Mesodermal cell (in vitro differentiated cells): Measurements from ENCODE around the gene ITPKB.
A peak's percentile ranks its signal among the peaks of the same experiment; 100 is the strongest.

ENCODE experiments used
- H3K27ac ChIP-seq: 2 replicates; pipeline ENCODE4 v1.7.0; 2013; ENCODE audit warnings: mild to moderate bottlenecking, low read depth, low read length, moderate library complexity; ENCODE audit not compliant: severe bottlenecking
- H3K36me3 ChIP-seq: 2 replicates; pipeline ENCODE4 v1.7.1; 2013; ENCODE audit warnings: mild to moderate bottlenecking, low read length, moderate library complexity; ENCODE audit not compliant: control insufficient read depth, insufficient read depth
- H3K4me1 ChIP-seq: one replicate; pipeline ENCODE4 v1.7.1; 2013; ENCODE audit warnings: mild to moderate bottlenecking, low read length; ENCODE audit not compliant: insufficient read depth, control insufficient read depth, poor library complexity, severe bottlenecking
- H3K4me3 ChIP-seq: 2 replicates; pipeline ENCODE4 v1.7.0; 2013; ENCODE audit warnings: low read length, control low read depth, mild to moderate bottlenecking; ENCODE audit not compliant: insufficient read depth, poor library complexity, severe bottlenecking; ENCODE audit errors: extremely low read depth
- H3K9me3 ChIP-seq: 2 replicates; pipeline ENCODE4 v1.7.1; 2013; ENCODE audit warnings: mild to moderate bottlenecking, low read length, moderate library complexity; ENCODE audit not compliant: control insufficient read depth
- WGBS, 2 experiments: methylation state at CpG; one replicate each; pipeline ENCODE4 v1.1.5; 2013; ENCODE audit warnings: missing lambda C conversion rate in 2 of 2; ENCODE audit not compliant: insufficient coverage in 2 of 2; 5-methylcytosine and 5-hydroxymethylcytosine counted together

Gene ITPKB

GRCh38 chr1:226737819-226738420, 1.2 kb downstream of the ITPKB start:
- Histone ChIP-seq H3K4me1 (peaks cover 21% of the 10 kb centered on the region), H3K36me3 (peaks cover 22% of the 10 kb centered on the region), H3K27ac (no peak overlapping the region), H3K4me3 (peak overlapping the region; percentile 73), H3K9me3 (no peaks in the 10 kb centered on the region)
- WGBS, 2 experiments = 0 to 1% methylated on average over 41 of the region's 49 CpGs

DNA sequence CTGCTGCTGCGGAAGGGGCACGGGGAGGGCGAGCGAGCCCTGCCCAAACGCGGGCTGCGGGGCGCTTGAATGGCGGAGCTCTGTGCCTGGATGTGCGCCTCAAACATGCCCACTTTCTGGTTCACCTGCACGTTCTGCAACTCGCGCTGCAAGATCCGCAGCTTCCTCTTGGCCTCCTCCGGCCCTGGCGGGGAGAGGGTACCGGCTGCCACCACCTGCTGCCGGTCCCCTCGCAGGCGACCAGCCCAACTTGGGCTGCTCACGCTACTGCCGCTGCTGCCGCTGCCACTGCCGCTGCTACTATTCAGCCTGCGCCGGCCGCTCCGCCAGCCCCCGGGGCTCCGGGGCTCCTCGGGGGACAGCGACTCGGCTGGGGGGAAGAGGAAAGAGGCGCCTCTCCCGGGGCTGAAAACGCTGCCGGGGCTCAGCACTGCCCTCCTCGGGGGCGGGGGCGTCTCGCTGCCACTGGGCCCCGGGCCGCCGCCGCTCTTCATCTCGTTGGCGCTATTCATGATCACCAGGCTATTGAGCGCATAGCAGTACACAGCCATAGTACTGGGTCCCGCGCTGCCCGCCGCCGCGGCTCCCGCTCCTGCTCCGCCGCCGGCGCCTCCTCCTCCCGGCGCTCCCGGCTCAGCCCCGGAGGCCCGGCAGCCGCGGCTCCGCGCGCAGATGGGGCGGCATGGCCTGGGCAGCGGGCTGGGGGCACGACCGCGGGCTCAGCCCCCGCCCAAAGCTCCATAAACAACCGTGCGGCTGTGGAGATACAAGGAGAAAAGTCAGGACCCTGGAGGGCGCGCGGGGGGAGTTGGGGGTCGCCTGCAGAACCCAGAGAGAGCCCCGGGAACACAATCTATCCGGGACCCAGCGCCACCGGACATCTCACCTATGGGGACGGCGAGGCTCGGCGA, 1.9 kb downstream of the ITPKB start:
- H3K27ac ChIP-seq = no peak overlapping the region
- peaks cover 21% of the 10 kb centered on the region for H3K4me1 ChIP-seq
- 9 to 12% methylated on average over 53 to 75 of the region's 89 CpGs for WGBS, 2 experiments
- H3K9me3 ChIP-seq = no peaks in the 10 kb centered on the region
- peak overlapping the region; percentile 73 for H3K4me3 ChIP-seq
- peaks cover 22% of the 10 kb centered on the region for H3K36me3 ChIP-seq

- Histone ChIP-seq H3K27ac (no peak overlapping the region), H3K36me3 (peaks cover 22% of the 10 kb centered on the region), H3K4me3 (peak overlapping the region; percentile 73), H3K9me3 (no peaks in the 10 kb centered on the region), H3K4me1 (peaks cover 21% of the 10 kb centered on the region)
- 71 to 73% methylated on average over 35 to 37 of the region's 39 CpGs for WGBS, 2 experiments
Observed at GRCh38 chr1:226736001-226736907, 2.8 kb downstream of the ITPKB start.

DNA sequence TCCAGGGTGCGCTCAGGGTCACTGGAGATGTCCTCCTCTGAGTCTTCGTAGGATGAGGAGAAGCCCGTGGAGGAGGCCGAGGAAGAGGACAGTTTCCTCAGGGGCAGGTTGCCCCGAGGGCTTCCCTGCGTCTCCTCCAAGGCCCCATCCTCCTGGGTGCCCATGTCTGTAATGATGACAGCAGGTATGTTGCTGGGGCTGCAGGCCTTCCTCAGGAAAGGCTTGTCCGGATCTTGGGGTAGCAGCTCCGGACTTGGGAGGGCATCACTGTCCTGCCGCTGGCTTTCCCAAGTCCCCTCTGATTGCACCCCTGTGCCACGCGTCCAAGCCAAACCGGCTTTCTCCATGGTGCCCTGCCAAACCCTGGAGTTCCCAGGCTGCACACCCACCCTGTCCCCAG, 3.5 kb downstream of the ITPKB start:
- Histone ChIP-seq H3K36me3 (peaks cover 22% of the 10 kb centered on the region), H3K27ac (no peak overlapping the region), H3K4me1 (peaks cover 21% of the 10 kb centered on the region), H3K4me3 (no peak overlapping the region), H3K9me3 (no peaks in the 10 kb centered on the region)
- WGBS, 2 experiments = 77 to 97% methylated on average over 7 to 10 of the region's 12 CpGs

GRCh38 chr1:226734611-226735153, 4.4 kb downstream of the ITPKB start:
- Histone ChIP-seq H3K4me1 (peaks cover 21% of the 10 kb centered on the region), H3K27ac (no peak overlapping the region), H3K36me3 (peaks cover 26% of the 10 kb centered on the region), H3K4me3 (no peak overlapping the region), H3K9me3 (no peaks in the 10 kb centered on the region)
- WGBS, 2 experiments = 89 to 91% methylated on average over 2 to 3 of the region's 3 CpGs

GRCh38 chr1:226733876-226734275, 5.2 kb downstream of the ITPKB start:
- H3K27ac ChIP-seq = no peak overlapping the region
- peaks cover 21% of the 10 kb centered on the region for H3K4me1 ChIP-seq
- H3K36me3 ChIP-seq = peaks cover 30% of the 10 kb centered on the region
- no peaks in the 10 kb centered on the region for H3K9me3 ChIP-seq
- WGBS, 2 experiments = 93 to 100% methylated on average over 3 to 4 of the region's 4 CpGs
- no peak overlapping the region for H3K4me3 ChIP-seq

DNA sequence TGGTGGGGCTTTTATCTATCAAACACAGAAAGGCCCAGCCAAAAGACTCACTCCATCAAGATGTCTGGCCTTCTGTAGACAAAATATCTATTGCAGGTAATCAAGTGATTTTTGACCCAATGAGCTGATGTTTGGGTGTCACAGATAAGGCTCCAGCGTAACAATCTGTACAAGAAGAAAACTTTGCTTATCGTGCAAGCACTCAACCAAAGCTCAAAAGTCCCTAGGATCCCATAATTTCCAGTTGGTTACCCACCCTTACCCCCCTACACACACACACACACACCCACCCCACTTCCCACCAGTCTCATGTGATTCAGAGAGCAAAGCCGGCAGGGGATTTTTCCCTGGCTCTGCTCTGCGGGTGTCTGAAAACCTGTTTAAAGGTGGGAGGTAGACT, 5.8 kb downstream of the ITPKB start:
- WGBS, 2 experiments = 93% methylated on average over 2 of the region's 4 CpGs; no CpG with 5 or more reads in 1 of the 2 experiments
- H3K27ac ChIP-seq = no peak overlapping the region
- H3K4me1 ChIP-seq = peaks cover 21% of the 10 kb centered on the region
- H3K4me3 ChIP-seq = no peak overlapping the region
- peaks cover 30% of the 10 kb centered on the region for H3K36me3 ChIP-seq
- H3K9me3 ChIP-seq = no peaks in the 10 kb centered on the region

DNA sequence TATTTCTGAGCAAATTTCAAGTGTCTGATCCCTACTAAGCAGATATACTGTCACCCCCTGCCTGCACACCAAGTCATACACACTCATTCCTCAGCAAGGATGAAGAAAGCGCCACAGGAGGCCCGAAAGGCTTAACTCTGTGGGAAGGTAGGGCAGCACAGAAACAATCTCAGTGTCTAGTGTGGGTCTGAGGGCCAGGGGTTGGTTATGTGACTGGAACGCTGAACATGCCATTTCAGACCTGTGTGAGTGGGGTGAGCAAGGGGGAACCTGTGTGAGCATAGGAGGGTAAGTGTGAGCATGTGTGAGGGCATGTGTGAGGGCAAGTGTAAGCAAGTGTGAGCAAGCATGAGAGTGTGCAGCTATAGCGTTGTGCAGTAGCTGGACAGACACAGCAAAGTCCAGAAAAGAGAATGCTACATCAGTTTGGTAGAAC, 6.2 kb downstream of the ITPKB start:
- WGBS, 2 experiments = 93 to 100% methylated on average over 2 to 4 of the region's 4 CpGs
- H3K27ac ChIP-seq = no peak overlapping the region
- peaks cover 21% of the 10 kb centered on the region for H3K4me1 ChIP-seq
- H3K9me3 ChIP-seq = no peaks in the 10 kb centered on the region
- peaks cover 30% of the 10 kb centered on the region for H3K36me3 ChIP-seq
- no peak overlapping the region for H3K4me3 ChIP-seq

- WGBS, 2 experiments = 72 to 85% methylated on average over 2 to 3 of the region's 3 CpGs
- H3K36me3 ChIP-seq = peaks cover 28% of the 10 kb centered on the region
Observed at GRCh38 chr1:226731257-226731893, 7.7 kb downstream of the ITPKB start.

GRCh38 chr1:226730836-226731235, 8.2 kb downstream of the ITPKB start:
- Histone ChIP-seq H3K9me3 (no peaks in the 10 kb centered on the region), H3K4me3 (no peak overlapping the region), H3K36me3 (peaks cover 28% of the 10 kb centered on the region), H3K4me1 (peaks cover 14% of the 10 kb centered on the region), H3K27ac (no peak overlapping the region)
- WGBS, 2 experiments = 100% methylated on average over 1 of the region's 3 CpGs; no CpG with 5 or more reads in 1 of the 2 experiments

More at GRCh38 chr1:226731257-226731893, 7.7 kb downstream of the ITPKB start:
- Histone ChIP-seq H3K4me1 (peaks cover 18% of the 10 kb centered on the region), H3K27ac (no peak overlapping the region), H3K9me3 (no peaks in the 10 kb centered on the region), H3K4me3 (no peak overlapping the region)
